CD4-positive, alpha-beta T cell (primary cell): ENCODE data around the gene FGF14. TPM values are rescaled to one million over a fixed set of nuclear protein-coding genes. Genes with fewer than 3 reads are reported as not detected.

Source experiments
- ATAC-seq: fragments of 200-7000 bp; cut with Tn5 transposase; one replicate; pipeline ENCODE4 v1.10.0; 2022; ENCODE audit warnings: mild to moderate bottlenecking; ENCODE audit not compliant: poor library complexity
- CTCF ChIA-PET: fragments of 350-600 bp; sonication (Branson Sonifier 250); formaldehyde crosslinking; loops from one replicate; lab custom pipeline; 2021; ENCODE audit warnings: antibody characterized with exemption, inconsistent platforms; lab: Charles Lee
- POLR2A ChIA-PET: fragments of 350-600 bp; sonication (Branson Sonifier 250); formaldehyde crosslinking; loops from one replicate; lab custom pipeline; 2021; ENCODE audit warnings: antibody characterized with exemption, inconsistent platforms; lab: Charles Lee
- DNase-seq, 14 experiments: peaks; one replicate each; pipeline ENCODE4 v3.0.0-alpha.2; 2013 to 2020; ENCODE audit warnings: mixed read lengths in 2 of 14
- H3K27ac ChIP-seq, 2 donors: one replicate each; pipeline versions ENCODE4 v1.5.1 to v1.7.0; 2013; ENCODE audit warnings: low read length in 2 of 2, low read depth in 1 of 2, mild to moderate bottlenecking in 1 of 2
- H3K27me3 ChIP-seq, 2 experiments: 1 replicate in 1 of 2; 2 replicates in 1 of 2; pipeline versions ENCODE4 v1.6.1 to v1.7.0; 2013; ENCODE audit warnings: low read length in 2 of 2, control low read depth in 1 of 2, mild to moderate bottlenecking in 1 of 2, moderate library complexity in 1 of 2; ENCODE audit not compliant: insufficient read depth in 2 of 2, control insufficient read depth in 1 of 2
- H3K36me3 ChIP-seq: one replicate; pipeline ENCODE4 v1.6.1; 2013; ENCODE audit warnings: low read length, control low read depth; ENCODE audit not compliant: insufficient read depth
- H3K4me1 ChIP-seq: one replicate; pipeline ENCODE4 v1.6.1; 2013; ENCODE audit warnings: low read length, control low read depth; ENCODE audit not compliant: insufficient read depth
- H3K4me3 ChIP-seq: one replicate; pipeline ENCODE4 v1.5.1; 2013; ENCODE audit warnings: mild to moderate bottlenecking, low read length, moderate library complexity
- H3K9me3 ChIP-seq, 2 experiments: 1 replicate in 1 of 2; 2 replicates in 1 of 2; pipeline versions ENCODE4 v1.6.1 to v1.7.0; 2013; ENCODE audit warnings: low read length in 2 of 2, mild to moderate bottlenecking in 2 of 2, control low read depth in 1 of 2, moderate library complexity in 1 of 2; ENCODE audit not compliant: control insufficient read depth in 1 of 2, insufficient read depth in 1 of 2
- H3K27ac Mint-ChIP-seq: one replicate; pipeline ENCODE4 v1.8.0; 2020; ENCODE audit warnings: mixed read lengths
- H3K27me3 Mint-ChIP-seq: one replicate; pipeline ENCODE4 v1.8.0; 2021; ENCODE audit warnings: mixed read lengths
- H3K36me3 Mint-ChIP-seq: one replicate; pipeline ENCODE4 v1.8.0; 2021; ENCODE audit warnings: low read depth, mixed read lengths
- H3K4me1 Mint-ChIP-seq: one replicate; pipeline ENCODE4 v1.8.0; 2021; ENCODE audit warnings: low read depth, mixed read lengths
- H3K4me3 Mint-ChIP-seq: one replicate; pipeline ENCODE4 v1.8.0; 2020; ENCODE audit warnings: mild to moderate bottlenecking, mixed read lengths
- H3K9me3 Mint-ChIP-seq: one replicate; pipeline ENCODE4 v1.8.0; 2020; ENCODE audit warnings: mixed read lengths
- intact Hi-C, 2 experiments: fragments of 100-400 bp; cut with DNase I in 1 of 2; cut with micrococcal nuclease in 1 of 2; formaldehyde crosslinking; loops; one replicate each; pipeline versions ENCODE4 v1.15.1 to v1.9.0; 2023 to 2025; cut with DNase I, micrococcal nuclease
- total RNA-seq, 174 experiments: library from RNA in 2 of 174; stranded (reverse) in 2 of 174; gene quantifications; one replicate each; pipeline ENCODE4 v1.2.3 and lab custom pipeline; 2021 to 2026
- TF ChIP-seq, protein P1 (sequence below): fragments of 200-600 bp; IDR thresholded peaks from one replicate; pipeline ENCODE4 v1.8.0; 2022; ENCODE audit warnings: antibody characterized with exemption, mild to moderate bottlenecking

Gene FGF14
- total RNA-seq, 2 experiments from 2014 or later = not detected

DNA sequence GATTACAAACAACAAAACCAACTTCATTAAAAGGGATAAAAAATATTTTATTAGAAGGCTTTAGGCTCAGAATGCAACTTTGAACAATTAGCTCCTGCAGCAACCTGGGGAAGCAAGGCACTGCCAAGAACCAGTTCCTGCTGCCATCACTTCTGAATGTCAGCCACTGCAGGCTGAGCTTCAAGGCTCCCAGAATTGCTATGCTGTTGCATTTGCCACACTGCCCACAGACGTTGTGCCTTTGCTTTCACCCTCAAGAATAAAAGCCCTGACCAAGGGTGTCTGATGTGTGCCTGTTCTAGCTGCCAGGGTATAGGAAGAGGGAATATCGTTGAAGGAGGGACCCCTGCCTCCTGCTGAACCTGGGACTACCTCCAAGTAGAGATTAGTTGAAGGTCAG is 711.0 kb downstream of the FGF14 start:
- Mint-ChIP-seq H3K4me3 (no peak overlapping the region), H3K27me3 (peaks cover 7% of the 10 kb centered on the region), H3K27ac (no peak overlapping the region), H3K9me3 (no peaks in the 10 kb centered on the region), H3K4me1 (no peaks in the 10 kb centered on the region), H3K36me3 (no peaks in the 10 kb centered on the region)
- intact Hi-C loops = no loop called here
- TF ChIP-seq, protein P1, sequence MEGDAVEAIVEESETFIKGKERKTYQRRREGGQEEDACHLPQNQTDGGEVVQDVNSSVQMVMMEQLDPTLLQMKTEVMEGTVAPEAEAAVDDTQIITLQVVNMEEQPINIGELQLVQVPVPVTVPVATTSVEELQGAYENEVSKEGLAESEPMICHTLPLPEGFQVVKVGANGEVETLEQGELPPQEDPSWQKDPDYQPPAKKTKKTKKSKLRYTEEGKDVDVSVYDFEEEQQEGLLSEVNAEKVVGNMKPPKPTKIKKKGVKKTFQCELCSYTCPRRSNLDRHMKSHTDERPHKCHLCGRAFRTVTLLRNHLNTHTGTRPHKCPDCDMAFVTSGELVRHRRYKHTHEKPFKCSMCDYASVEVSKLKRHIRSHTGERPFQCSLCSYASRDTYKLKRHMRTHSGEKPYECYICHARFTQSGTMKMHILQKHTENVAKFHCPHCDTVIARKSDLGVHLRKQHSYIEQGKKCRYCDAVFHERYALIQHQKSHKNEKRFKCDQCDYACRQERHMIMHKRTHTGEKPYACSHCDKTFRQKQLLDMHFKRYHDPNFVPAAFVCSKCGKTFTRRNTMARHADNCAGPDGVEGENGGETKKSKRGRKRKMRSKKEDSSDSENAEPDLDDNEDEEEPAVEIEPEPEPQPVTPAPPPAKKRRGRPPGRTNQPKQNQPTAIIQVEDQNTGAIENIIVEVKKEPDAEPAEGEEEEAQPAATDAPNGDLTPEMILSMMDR = no peak
- ChIA-PET CTCF (no interaction called here), POLR2A (no interaction called here)
- ATAC-seq (no peak), DNase-seq (no peak)
- Histone ChIP-seq H3K36me3 (no peaks in the 10 kb centered on the region), H3K27me3 (peaks cover 0 to 4% of the 10 kb centered on the region in 2 experiments), H3K27ac (no peak overlapping the region), H3K9me3 (no peaks in the 10 kb centered on the region), H3K4me1 (no peaks in the 10 kb centered on the region), H3K4me3 (no peak overlapping the region)

DNA sequence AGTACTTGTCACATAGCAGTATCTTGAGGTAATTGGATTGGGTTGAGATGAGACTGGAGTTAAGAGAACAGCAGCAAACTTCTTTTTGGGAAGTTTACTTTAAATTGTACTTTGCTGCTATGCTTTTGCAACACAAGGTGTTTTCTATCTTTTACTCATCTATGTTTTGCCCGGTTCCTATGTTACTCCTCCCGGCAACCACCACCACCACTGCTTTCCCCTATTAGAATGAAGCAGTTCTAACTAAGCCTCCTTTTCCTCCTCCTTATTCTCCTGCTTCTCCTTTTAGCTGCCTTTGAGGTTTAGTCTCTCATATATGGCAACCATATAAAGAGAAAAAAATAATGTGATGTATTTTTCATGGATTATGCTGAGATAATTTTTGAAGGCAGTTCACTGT is 715.8 kb downstream of the FGF14 start:
- Mint-ChIP-seq H3K9me3 (no peaks in the 10 kb centered on the region), H3K36me3 (no peaks in the 10 kb centered on the region), H3K4me1 (no peaks in the 10 kb centered on the region)

DNA sequence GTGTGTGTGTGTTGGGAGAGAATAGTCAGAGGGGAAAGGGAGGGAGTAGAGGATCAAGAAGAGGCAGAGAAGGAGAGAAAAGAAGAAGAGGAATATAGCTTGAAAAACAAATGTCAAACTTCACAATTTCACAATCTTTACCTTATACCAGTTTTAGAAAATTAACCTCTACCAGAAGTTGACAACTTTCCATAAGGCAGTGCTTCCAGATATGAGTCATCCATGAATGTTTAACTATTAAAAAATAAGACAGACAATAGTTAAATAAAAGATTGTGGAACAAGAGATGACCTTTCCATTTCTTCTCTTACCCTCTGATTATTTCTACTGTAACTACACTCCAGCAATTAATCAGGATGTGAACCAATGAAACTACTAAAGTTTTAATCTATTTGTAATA is 720.0 kb downstream of the FGF14 start:
- H3K9me3 ChIP-seq = no peaks in the 10 kb centered on the region
- ATAC-seq (no peak), DNase-seq (no peak)
- H3K27me3 ChIP-seq = no peaks in the 10 kb centered on the region
- CTCF ChIA-PET = no interaction called here
- no peaks in the 10 kb centered on the region for H3K36me3 Mint-ChIP-seq
- H3K36me3 ChIP-seq = no peaks in the 10 kb centered on the region
- no peak overlapping the region for H3K4me3 Mint-ChIP-seq
- H3K4me1 ChIP-seq = no peaks in the 10 kb centered on the region
- H3K4me1 Mint-ChIP-seq = no peaks in the 10 kb centered on the region
- peaks cover 20% of the 10 kb centered on the region for H3K27me3 Mint-ChIP-seq
- H3K27ac ChIP-seq = no peak overlapping the region
- no peak overlapping the region for H3K4me3 ChIP-seq
- H3K27ac Mint-ChIP-seq = no peak overlapping the region
- intact Hi-C loops = no loop called here
- TF ChIP-seq, protein P1 = no peak
- POLR2A ChIA-PET = no interaction called here
- no peaks in the 10 kb centered on the region for H3K9me3 Mint-ChIP-seq

More for the DNA sequence above, 715.8 kb downstream of the FGF14 start:
- intact Hi-C loops = no loop called here
- Histone ChIP-seq H3K4me1 (no peaks in the 10 kb centered on the region), H3K9me3 (no peaks in the 10 kb centered on the region), H3K36me3 (no peaks in the 10 kb centered on the region), H3K4me3 (no peak overlapping the region), H3K27ac (no peak overlapping the region), H3K27me3 (peaks cover 0 to 4% of the 10 kb centered on the region in 2 experiments)
- Mint-ChIP-seq H3K27me3 (peaks cover 20% of the 10 kb centered on the region), H3K4me3 (no peak overlapping the region), H3K27ac (no peak overlapping the region)
- POLR2A ChIA-PET = no interaction called here
- TF ChIP-seq, protein P1 = no peak
- DNase-seq (no peak), ATAC-seq (no peak)
- CTCF ChIA-PET = no interaction called here
